SK-N-SH treated with all-trans-retinoic acid at 6 μM for 48 hours (cell line): ENCODE results near the gene ANKRD12.

Experiments
- POU6F1 ChIP-seq: fragments of 250-450 bp; sonication (Bioruptor Pico); IDR thresholded peaks from 2 replicates; pipeline ENCODE4 v1.8.0; 2021; ENCODE audit warnings: low read depth, mild to moderate bottlenecking, moderate library complexity, borderline replicate concordance
- TOX ChIP-seq: fragments of 250-450 bp; sonication (Bioruptor Pico); IDR thresholded peaks from 2 replicates; pipeline ENCODE4 v1.8.0; 2021; ENCODE audit warnings: mild to moderate bottlenecking, moderate library complexity, borderline replicate concordance
- TSHZ2 ChIP-seq: fragments of 250-450 bp; sonication (Bioruptor Pico); IDR thresholded peaks from 2 replicates; pipeline ENCODE4 v1.5.0; 2020; ENCODE audit warnings: mild to moderate bottlenecking, moderate library complexity
- ZFP3 ChIP-seq: fragments of 250-450 bp; sonication (Bioruptor Pico); IDR thresholded peaks from 2 replicates; pipeline ENCODE4 v1.5.0; 2020; ENCODE audit warnings: mild to moderate bottlenecking, moderate library complexity
- ZFP30 ChIP-seq: fragments of 450-650 bp; formaldehyde crosslinking; IDR thresholded peaks from 2 replicates; pipeline ENCODE4 v1.5.0; 2022; ENCODE audit warnings: mild to moderate bottlenecking, moderate library complexity
- TF ChIP-seq, protein P1 (sequence below): fragments of 250-450 bp; sonication (Bioruptor Pico); IDR thresholded peaks from 2 replicates; pipeline ENCODE4 v1.5.1; 2020; ENCODE audit warnings: low read depth, mild to moderate bottlenecking, moderate library complexity
- TF ChIP-seq, protein P2 (sequence below): fragments of 250-450 bp; sonication (Bioruptor Pico); IDR thresholded peaks from 2 replicates; pipeline ENCODE4 v1.8.0; 2020; ENCODE audit warnings: mild to moderate bottlenecking, moderate library complexity, borderline replicate concordance

DNA sequence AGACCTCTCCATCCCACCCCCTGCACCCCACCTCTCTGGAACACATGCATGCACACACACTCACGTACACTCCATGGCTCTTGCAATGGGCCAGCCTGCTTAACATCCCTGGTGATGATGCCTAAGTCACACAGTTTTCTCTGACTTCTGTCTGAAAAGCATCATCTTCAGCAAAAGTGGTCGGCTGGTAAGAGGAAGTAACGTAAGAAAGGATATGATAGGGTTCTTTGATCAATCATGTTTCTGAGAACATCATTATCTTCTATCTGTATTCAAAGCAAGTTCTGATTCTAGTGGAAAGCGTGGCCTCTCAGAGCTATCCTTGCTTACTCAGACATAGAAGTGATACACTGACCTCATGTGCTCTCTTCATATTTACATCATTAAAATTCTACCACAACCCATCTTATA lies 45.5 kb upstream of the ANKRD12 start:
- no peak for TF ChIP-seq TOX (CRISPR knock-in tag)
- no peak for TF ChIP-seq ZFP30 (CRISPR knock-in tag)
- no peak for TF ChIP-seq POU6F1 (CRISPR knock-in tag)
- TF ChIP-seq, protein P1, sequence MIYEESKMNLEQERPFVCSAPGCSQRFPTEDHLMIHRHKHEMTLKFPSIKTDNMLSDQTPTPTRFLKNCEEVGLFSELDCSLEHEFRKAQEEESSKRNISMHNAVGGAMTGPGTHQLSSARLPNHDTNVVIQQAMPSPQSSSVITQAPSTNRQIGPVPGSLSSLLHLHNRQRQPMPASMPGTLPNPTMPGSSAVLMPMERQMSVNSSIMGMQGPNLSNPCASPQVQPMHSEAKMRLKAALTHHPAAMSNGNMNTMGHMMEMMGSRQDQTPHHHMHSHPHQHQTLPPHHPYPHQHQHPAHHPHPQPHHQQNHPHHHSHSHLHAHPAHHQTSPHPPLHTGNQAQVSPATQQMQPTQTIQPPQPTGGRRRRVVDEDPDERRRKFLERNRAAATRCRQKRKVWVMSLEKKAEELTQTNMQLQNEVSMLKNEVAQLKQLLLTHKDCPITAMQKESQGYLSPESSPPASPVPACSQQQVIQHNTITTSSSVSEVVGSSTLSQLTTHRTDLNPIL = no peak
- no peak for TF ChIP-seq ZFP3 (CRISPR knock-in tag)
- TF ChIP-seq, protein P2, sequence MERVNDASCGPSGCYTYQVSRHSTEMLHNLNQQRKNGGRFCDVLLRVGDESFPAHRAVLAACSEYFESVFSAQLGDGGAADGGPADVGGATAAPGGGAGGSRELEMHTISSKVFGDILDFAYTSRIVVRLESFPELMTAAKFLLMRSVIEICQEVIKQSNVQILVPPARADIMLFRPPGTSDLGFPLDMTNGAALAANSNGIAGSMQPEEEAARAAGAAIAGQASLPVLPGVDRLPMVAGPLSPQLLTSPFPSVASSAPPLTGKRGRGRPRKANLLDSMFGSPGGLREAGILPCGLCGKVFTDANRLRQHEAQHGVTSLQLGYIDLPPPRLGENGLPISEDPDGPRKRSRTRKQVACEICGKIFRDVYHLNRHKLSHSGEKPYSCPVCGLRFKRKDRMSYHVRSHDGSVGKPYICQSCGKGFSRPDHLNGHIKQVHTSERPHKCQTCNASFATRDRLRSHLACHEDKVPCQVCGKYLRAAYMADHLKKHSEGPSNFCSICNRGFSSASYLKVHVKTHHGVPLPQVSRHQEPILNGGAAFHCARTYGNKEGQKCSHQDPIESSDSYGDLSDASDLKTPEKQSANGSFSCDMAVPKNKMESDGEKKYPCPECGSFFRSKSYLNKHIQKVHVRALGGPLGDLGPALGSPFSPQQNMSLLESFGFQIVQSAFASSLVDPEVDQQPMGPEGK (CRISPR knock-in tag) = no peak
- no peak for TF ChIP-seq TSHZ2 (CRISPR knock-in tag)
